GM18508 (cell line): ENCODE results near the gene MMP24.
"Not testable (repeated sequence)": the region's sequence is repeated elsewhere in the genome, so short reads cannot be mapped to it uniquely, and the experiment has no call there.

Experiments
- ATAC-seq: cut with Tn5 transposase; IDR thresholded peaks from one replicate; pipeline ENCODE4 v1.9.1; 2021; ENCODE audit warnings: moderate number of reproducible peaks; ENCODE audit not compliant: insufficient read depth, unreplicated experiment

Gene MMP24

GRCh38 chr20:35303735-35304491 is 77.4 kb downstream of the MMP24 start:
- ATAC-seq: no peak

- ATAC-seq: no peak
Observed at GRCh38 chr20:35304956-35305355, 78.5 kb downstream of the MMP24 start.

GRCh38 chr20:35305682-35306556 is 79.4 kb downstream of the MMP24 start:
- ATAC-seq: no peak

- ATAC-seq: no peak
Observed at GRCh38 chr20:35306931-35307517, 80.5 kb downstream of the MMP24 start.

DNA sequence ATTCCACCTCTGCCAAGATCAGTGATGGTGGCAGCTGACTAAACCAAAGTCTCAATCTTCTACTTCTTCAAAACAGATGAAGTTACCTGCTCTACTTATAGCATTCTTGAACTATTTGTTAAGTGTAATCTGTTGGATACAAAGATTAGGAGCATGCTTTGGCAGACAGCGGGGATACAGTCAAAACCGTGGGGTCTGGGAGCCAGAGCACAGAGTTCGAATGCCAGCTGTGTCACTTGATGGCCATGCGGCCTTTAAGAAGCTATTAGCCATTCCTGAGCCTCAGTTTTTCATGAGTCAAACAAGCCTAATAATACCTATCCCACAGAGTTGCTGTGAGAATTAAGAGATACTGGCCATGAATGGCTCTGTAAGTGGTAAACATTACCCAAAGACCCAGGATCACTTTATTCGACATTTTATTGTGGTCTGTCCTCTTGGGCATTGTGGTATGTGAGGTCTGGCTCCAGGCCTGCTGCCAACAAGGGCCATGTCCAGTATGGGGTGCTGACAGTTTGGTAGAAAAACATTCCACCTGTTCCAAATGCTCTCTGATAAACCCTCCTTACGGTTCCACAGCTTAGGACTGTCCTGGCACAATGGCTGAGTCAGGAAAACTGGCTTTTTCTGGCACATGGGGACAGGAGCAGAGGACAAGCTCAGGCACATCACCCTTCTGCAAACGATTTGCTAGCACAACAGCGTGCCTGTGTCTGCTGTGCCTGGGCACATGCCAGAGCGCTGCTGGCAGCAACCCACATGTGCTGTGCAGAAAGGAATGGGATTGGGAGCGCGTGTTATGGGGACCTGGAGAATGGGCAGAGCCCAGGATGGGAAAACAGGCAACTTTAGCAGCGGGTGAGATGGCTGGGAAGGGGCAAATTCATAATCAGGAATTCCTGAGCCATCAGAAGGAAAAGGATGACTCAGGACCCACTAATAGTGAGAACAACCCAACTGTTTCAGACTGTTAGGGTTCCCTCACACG is 81.5 kb downstream of the MMP24 start:
- ATAC-seq: no peak

- no peak for ATAC-seq
Observed at GRCh38 chr20:35311409-35311808, 84.9 kb downstream of the MMP24 start.

DNA sequence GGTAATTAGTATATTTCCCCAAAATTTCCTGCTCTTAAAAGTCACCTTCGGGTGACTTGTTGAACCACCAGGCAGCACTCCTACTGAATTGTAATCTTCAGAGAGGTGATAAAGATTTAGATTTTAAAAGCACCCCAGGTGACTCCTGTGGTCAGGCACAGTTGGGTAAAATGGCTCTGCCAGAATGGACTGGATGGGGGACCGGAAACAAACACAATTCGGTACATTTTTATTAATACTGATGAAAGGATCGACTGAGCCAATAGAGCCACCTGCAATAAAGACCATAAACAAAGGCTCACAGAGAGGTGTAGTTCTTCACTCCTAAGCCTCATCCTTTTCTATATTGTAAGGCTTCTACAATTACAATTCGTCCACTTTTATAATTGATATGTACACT is 85.3 kb downstream of the MMP24 start:
- ATAC-seq: no peak

DNA sequence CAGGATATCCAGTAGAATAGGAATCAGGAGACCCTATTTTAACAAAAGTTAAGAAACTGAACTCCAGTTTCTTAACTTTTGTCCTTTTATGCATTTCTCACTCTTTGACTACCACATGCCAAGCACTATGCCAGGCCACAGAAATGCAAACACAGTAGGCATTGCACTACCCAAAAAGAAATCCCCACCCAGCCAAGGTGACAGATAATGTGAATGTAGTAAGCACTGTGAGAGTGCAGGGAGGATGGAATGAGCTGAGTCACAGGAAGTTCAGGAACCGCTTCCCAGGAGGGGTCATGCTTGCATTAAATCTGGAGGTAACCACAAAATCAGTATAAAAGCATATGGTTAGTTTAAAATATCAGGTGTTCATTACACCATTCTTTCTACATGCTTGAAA is 85.8 kb downstream of the MMP24 start:
- ATAC-seq: no peak

DNA sequence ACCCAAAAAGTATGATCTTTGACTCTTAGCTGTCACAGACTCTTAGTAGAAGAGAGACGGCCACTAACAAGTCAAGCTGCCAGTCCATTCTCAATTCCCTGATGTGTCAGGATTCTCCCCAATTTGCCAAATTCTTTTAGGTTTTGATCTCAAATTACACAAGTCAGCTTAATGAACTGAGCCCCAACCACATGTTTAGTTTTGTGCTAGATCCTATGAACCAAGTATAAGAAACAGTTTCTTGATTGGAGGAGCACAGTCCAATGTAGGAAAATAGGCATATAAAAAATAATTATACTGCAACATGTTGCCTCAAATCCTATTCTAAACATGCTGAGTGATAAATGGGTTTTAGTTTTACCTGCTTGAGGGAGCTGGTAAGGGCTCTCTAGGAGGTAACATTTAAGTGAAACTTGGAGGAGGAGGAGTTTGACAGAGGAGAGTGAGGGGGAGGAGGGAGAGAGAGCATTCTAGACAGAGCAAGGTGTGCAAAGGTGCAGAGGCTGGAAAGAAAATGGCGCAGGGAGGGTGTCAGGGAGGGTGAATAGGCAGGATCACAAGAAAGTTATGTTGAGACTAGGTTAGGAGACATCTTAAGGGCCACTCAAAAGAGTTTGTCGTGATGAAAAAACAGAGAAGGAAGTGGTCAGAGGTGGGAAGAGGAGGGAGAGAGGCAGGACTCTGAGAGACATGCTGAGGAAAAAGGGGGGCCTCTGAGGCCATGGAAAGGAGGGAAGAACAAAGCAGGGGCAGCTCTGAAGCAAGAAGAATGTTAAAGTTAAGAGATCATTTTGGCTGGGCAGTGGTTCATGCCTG is 88.5 kb downstream of the MMP24 start:
- ATAC-seq: no peak

DNA sequence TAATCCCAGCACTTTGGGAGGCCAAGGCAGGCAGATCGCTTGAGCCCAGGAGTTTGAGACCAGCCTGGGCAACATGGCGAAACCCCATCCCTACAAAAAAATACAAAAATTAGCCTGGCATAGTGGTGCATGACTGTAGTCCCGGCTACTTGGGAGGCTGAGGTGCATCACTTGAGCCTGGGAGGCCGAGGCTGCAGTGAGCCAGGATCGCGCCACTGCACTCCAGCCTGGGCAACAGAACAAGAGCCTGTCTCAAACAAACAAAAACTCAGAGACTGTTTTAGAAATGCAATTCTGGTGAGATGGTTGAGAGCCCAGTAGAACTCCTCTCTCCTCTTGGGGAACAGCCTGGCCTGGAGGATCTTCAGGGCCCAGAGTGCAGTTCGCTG is 89.1 kb downstream of the MMP24 start:
- ATAC-seq: not testable (repeated sequence)

DNA sequence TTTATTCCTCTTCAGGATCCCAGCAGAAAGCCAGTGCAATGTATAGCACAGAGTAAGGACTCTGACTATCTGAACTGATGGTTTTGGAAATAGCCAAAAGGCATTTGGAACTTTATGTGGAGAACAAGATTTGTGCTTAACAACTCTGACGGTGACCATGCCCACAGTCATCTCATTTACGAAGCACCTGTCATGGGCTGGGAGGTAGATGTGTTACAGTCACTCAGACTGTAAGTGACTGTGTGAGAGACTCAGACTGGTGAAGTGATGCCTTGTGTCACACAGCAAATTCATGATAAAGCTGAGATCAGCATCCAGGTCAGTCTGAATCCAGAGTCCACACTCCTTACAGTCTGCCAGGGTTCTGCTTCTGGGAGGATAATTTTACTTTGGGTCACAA is 89.6 kb downstream of the MMP24 start:
- ATAC-seq: no peak

DNA sequence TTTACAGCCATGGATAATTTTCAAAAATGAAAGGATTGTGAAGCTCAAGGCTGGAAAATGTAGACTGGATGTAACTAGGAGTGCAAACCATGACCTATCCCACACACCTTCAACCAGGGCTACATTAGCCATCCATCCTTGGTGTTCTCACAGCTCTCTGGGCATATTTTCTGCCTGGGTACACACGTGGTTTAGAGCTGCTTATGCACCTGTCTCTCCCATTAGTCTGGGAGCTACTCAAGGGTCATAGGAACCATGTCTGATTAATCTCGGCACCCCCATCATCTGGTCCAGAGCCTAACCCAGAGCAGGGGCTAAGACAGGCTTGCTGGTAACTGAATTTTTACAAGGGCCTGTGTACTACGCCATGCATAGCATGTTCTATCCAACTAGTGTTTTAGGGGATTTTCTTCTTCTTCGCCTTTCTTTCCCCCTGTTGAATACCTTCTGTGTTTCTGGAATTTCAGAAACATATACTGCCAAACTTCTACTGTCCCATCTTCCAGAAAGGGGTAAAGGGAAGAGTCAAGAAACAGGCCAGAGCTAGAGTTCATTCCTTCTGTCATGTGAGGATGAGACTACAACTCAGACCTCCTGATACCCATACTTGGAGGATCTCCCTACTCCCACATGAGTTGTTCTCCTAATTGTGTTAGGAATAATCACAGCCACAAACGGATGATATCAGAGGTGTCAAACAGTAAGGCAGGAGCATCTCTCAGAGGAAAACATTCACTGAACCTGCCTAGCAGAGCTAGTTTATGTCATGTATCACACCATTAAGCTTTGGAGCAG is 91.1 kb downstream of the MMP24 start:
- ATAC-seq: no peak

DNA sequence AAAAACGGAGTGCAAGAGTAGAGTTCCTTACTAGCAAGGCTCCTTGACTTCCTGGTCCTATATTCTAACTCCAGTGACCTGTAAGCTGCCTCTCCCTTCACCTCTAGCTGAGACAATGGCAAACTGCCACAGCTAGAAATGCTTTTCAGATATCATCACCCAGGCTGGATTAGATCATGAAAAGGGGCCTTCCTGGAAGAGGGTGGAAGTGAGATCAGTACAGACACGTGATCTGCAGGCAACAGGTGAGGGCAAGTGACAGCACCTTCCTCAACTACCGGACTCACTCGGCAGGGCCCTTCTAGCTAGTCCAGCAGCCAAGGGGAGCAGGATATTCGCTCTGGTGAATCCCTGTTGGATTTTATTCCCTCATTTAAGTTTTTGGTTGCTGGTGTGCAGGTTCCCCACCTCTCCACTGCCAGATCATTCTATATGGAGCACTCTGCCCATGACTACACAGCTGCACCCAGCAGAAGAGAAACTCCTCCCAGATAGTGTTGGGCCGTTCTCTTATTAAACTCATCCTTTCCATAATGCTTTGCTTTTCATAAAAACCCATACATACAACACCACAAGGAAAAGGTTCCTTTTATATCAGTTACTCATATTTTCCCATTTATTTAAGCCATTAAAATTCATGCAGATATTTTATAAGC is 92.1 kb downstream of the MMP24 start:
- ATAC-seq: no peak

DNA sequence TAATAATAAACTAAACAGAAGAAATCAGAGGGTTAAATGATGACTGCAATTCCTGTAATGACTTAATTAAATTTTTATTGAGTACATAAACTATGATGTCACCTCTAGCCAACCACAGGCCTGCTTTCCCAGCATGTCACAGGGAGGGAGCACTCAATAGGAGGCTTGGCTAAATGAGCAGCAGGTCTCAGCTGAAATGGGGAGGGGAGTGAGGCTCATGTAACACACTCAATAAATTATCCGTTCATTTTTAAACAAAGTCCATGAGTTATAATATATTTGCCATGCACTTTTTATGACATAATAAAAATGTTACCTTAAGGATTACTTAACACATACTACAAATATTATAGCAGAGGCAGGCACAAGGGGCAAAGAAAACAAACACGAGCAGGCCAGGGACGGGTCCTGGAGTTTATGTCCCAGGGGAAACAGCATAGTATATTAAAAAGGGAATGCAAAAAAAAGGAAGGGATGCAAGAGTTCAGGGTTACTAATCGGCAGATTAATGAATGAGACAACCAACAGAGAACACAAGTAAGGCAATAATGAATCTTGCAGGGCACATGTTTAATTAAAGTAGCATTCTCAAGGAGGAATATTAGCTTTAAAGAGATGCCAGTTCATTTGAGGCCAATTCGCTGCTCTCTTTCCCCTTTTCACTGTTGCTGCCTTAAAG is 92.8 kb downstream of the MMP24 start:
- no peak for ATAC-seq

- ATAC-seq: no peak
Observed at GRCh38 chr20:35319871-35320197, 93.3 kb downstream of the MMP24 start.

- no peak for ATAC-seq
Observed at GRCh38 chr20:35320396-35321126, 94.1 kb downstream of the MMP24 start.

- no peak for ATAC-seq
Observed at GRCh38 chr20:35325401-35325800, 98.9 kb downstream of the MMP24 start.
